NCI-H748 (cell line): ENCODE results near the gene UBE2E1.

ENCODE experiments used
- DNase-seq: peaks from one replicate; lab custom pipeline; 2025; ENCODE audit not compliant: unreplicated experiment; lab: John Stamatoyannopoulos, UW

UBE2E1 gene

GRCh38 chr3:23805633-23806533 is at the start of gene UBE2E1:
Gene UBE2E1, plus strand, starts transcription at chr3:23805955. Its CDS starts 1,315 bp downstream, at chr3:23807270.
- peak; percentile 68 for DNase-seq

GRCh38 chr3:23756206-23756840 is 49.4 kb upstream of the UBE2E1 start:
- DNase-seq, result no peak

GRCh38 chr3:23758253-23758838 is 47.4 kb upstream of the UBE2E1 start:
- DNase-seq, result no peak

GRCh38 chr3:23760325-23760724 is 45.4 kb upstream of the UBE2E1 start:
- DNase-seq, result no peak

- no peak for DNase-seq
These were observed 44.8 kb upstream of the UBE2E1 start for GRCh38 chr3:23760871-23761373.

GRCh38 chr3:23761440-23761896 is 44.3 kb upstream of the UBE2E1 start:
- peak; percentile 52 for DNase-seq

- DNase-seq, result no peak
These were observed 43.5 kb upstream of the UBE2E1 start for GRCh38 chr3:23762214-23762613.

GRCh38 chr3:23762759-23763477 is 42.8 kb upstream of the UBE2E1 start:
- no peak for DNase-seq

- DNase-seq, result no peak
These were observed 41.3 kb upstream of the UBE2E1 start for GRCh38 chr3:23764407-23764806.

GRCh38 chr3:23767546-23767945 is 38.2 kb upstream of the UBE2E1 start:
- no peak for DNase-seq

- DNase-seq, result no peak
These were observed 30.4 kb upstream of the UBE2E1 start for GRCh38 chr3:23775254-23775909.

GRCh38 chr3:23776352-23776891 is 29.3 kb upstream of the UBE2E1 start:
- no peak for DNase-seq

GRCh38 chr3:23778446-23778845 is 27.3 kb upstream of the UBE2E1 start:
- no peak for DNase-seq

GRCh38 chr3:23779841-23780240 is 25.9 kb upstream of the UBE2E1 start:
- DNase-seq, result no peak

GRCh38 chr3:23781051-23781450 is 24.7 kb upstream of the UBE2E1 start:
- no peak for DNase-seq

- no peak for DNase-seq
These were observed 23.9 kb upstream of the UBE2E1 start for GRCh38 chr3:23781871-23782270.

- DNase-seq, result no peak
These were observed 20.6 kb upstream of the UBE2E1 start for GRCh38 chr3:23785097-23785645.

GRCh38 chr3:23785882-23786281 is 19.9 kb upstream of the UBE2E1 start:
- DNase-seq, result no peak

- DNase-seq, result no peak
These were observed 14.1 kb upstream of the UBE2E1 start for GRCh38 chr3:23791678-23792077.
